Measurements from ENCODE around the gene ABLIM1. TPM values are rescaled to one million over a fixed set of nuclear protein-coding genes. Genes with fewer than 3 reads are reported as not detected.

The ABLIM1 gene
- total and polyA plus RNA-seq, 4 donors, result 13.6 to 117 (median 35.1) TPM

DNA sequence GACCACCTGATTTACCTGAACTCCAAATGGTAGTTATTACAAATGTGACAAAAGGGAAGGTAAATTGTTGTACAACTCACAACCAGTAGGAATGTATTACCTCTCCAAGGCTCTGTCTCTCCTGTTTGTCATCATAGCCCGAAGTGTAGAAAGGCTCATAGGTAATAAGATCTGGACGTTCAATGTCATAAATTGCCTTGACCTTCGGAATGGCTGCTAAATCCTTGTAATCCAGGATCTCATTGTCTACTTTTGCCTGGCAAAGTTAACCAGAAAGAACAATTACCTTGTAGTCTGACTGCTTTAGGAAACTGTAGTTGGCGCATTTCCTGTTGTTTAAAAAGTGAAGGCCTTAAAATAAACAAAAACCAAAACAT, 185.2 kb downstream of the ABLIM1 start:
- Histone ChIP-seq H3K4me3 (ENCODE audit: low read length in 2 of 2) (no peak overlapping the region), H3K9me3 (ENCODE audit: control insufficient read depth, low read length) (no peaks in the 10 kb centered on the region), H3K27ac (ENCODE audit: low read depth in 1 of 2, low read length in 2 of 2) (no peak overlapping the region), H3K27me3 (ENCODE audit: control insufficient read depth in 1 of 2, insufficient read depth in 2 of 2, low read length in 1 of 2) (no peaks in the 10 kb centered on the region), H3K4me1 (ENCODE audit: control insufficient read depth in 1 of 2, insufficient read depth in 2 of 2, low read length in 2 of 2) (no peaks in the 10 kb centered on the region), H3K36me3 (ENCODE audit: control insufficient read depth in 1 of 2, insufficient read depth in 2 of 2, low read length in 1 of 2) (no peaks in the 10 kb centered on the region)
- WGBS, 2 donors, result 85% methylated on average over 4 of the region's 4 CpGs
- DNase-seq, result no peak
- intact Hi-C loops (cut with DNase I), result loop anchor here (5.0 to 10.0 kb wide), 4 partner anchors 74 to 652 kb away; no protein-coding TSS in a partner anchor
- no peak for ATAC-seq (ENCODE audit: low FRiP score)

DNA sequence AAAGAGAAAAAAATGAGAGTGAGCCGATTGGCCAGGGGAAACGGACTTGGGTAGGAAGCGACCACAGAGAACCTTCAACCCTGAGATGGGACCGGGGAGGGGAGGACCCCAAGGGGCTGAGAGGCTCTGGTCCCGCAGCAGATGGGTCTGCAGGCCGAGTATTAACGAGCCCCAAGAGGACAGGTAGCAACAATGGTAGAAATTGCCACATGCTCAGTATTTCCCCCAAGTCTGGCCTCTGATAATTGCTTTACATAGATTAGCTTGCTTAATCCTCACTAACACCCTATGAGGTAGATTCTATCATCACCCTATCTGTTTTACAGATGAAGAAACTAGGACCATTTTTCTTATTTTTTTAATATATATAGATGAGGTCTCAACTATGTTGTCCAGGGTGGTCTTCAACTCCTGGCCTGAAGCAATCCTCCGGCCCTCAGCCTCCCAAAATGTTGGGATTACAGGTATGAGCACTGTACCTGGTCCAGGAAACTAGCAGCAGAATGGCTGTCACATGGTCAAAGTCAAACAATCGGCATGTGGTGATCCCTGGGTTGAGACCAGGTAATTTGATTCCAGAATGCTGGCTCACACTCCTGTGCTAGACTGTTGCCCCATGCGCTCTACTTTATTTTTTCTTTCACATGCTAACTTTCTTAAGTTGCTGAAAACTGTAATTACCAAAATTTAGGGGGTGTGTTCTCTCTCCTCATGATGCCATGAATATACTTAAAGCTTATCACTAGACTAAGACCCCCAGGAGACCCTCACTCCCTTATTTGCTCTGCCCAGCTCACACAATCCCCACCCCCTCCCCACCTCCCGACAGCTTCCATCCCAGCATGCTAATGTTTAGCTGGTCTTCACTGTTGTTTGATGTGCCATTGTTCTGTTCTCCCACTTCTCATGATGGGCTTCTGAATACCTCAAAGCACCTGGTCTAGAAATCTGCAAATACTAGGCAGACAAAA, 185.9 kb downstream of the ABLIM1 start:
- Histone ChIP-seq H3K36me3 (ENCODE audit: control insufficient read depth in 1 of 2, insufficient read depth in 2 of 2, low read length in 1 of 2) (no peaks in the 10 kb centered on the region), H3K4me3 (ENCODE audit: low read length in 2 of 2) (no peak overlapping the region), H3K27ac (ENCODE audit: low read depth in 1 of 2, low read length in 2 of 2) (no peak overlapping the region), H3K9me3 (ENCODE audit: control insufficient read depth, low read length) (no peaks in the 10 kb centered on the region), H3K4me1 (ENCODE audit: control insufficient read depth in 1 of 2, insufficient read depth in 2 of 2, low read length in 2 of 2) (no peaks in the 10 kb centered on the region), H3K27me3 (ENCODE audit: control insufficient read depth in 1 of 2, insufficient read depth in 2 of 2, low read length in 1 of 2) (no peaks in the 10 kb centered on the region)
- DNase-seq (no peak), ATAC-seq (ENCODE audit: low FRiP score) (no peak)
- intact Hi-C loops (cut with DNase I), result loop anchor here (1.0 to 10.0 kb wide), 5 partner anchors 75 to 653 kb away; no protein-coding TSS in a partner anchor
- WGBS, 2 donors, result 70 to 71% methylated on average over 11 of the region's 11 CpGs

DNA sequence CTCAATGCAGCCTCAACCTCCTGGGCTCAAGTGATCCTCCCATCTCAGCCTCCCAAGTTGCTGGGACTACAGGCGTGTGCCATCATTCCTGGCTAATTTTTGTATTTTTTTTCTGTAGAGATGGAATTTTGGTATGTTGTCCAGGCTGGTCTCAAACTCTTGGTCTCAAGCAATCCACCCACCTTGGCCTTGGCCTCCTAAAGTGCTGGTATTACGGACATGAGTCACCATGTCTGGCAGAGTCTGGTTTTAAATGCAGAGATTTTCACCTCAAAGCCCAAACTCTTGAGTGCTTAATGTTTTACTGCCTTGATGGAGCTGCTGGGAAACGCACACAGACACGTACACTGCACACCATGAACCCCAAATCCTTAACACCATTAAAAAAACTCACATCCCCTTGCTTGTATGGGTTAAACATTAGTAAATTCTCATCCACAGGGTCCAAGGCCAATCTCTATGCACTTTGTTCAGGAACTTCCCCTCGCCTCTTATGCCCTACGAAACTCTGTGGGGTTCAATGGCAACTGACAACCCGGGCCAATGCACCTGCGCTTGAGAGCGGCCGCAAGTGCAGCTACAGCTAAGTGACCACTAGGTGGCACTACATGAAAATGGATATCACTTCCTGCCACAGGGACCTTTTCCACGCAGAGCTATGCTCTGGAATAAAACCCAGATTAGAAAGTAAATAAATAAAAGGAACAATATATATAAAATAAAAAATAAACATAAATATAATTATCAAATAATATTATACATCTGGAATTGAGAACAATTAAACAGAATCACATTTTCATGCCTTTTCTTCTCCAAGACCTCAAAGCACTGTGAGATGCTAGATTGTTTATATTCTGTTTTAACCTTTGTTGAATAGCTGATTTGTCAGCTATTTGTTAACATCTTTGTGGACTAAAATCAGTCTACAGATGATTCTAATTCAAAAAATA, 186.8 kb downstream of the ABLIM1 start:
- Histone ChIP-seq H3K4me3 (ENCODE audit: low read length in 2 of 2) (no peak overlapping the region), H3K9me3 (ENCODE audit: control insufficient read depth, low read length) (no peaks in the 10 kb centered on the region), H3K4me1 (ENCODE audit: control insufficient read depth in 1 of 2, insufficient read depth in 2 of 2, low read length in 2 of 2) (no peaks in the 10 kb centered on the region), H3K27ac (ENCODE audit: low read depth in 1 of 2, low read length in 2 of 2) (no peak overlapping the region), H3K27me3 (ENCODE audit: control insufficient read depth in 1 of 2, insufficient read depth in 2 of 2, low read length in 1 of 2) (no peaks in the 10 kb centered on the region), H3K36me3 (ENCODE audit: control insufficient read depth in 1 of 2, insufficient read depth in 2 of 2, low read length in 1 of 2) (no peaks in the 10 kb centered on the region)
- ATAC-seq (ENCODE audit: low FRiP score), result peak; percentile 89
- intact Hi-C loops (cut with DNase I), result loop anchor here (1.0 to 10.0 kb wide), 5 partner anchors 76 to 654 kb away; no protein-coding TSS in a partner anchor
- peak; percentile 66 to 82 for DNase-seq
- WGBS, 2 donors, result 30 to 32% methylated on average over 11 of the region's 11 CpGs

DNA sequence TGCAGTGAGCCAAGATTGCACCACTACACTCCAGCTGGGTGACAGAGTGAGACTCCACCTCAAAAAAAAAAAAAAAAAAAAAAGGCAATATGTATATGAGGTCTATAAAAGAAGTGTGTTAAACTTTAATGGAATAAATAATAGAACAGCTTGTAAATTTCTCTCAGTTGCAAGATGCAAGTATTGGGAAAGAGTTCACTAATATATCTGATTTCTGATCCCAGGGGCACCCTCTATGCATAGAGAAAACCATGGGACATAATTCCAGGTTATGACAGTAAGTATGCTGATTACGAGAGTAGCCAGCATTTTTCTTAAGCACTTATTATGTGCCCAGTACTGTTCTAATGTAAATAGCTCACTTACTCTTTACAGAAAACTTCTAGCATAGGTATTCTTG, 187.7 kb downstream of the ABLIM1 start:
- Histone ChIP-seq H3K4me3 (ENCODE audit: low read length in 2 of 2) (no peak overlapping the region), H3K9me3 (ENCODE audit: control insufficient read depth, low read length) (no peaks in the 10 kb centered on the region), H3K27me3 (ENCODE audit: control insufficient read depth in 1 of 2, insufficient read depth in 2 of 2, low read length in 1 of 2) (no peaks in the 10 kb centered on the region), H3K27ac (ENCODE audit: low read depth in 1 of 2, low read length in 2 of 2) (no peak overlapping the region), H3K36me3 (ENCODE audit: control insufficient read depth in 1 of 2, insufficient read depth in 2 of 2, low read length in 1 of 2) (no peaks in the 10 kb centered on the region), H3K4me1 (ENCODE audit: control insufficient read depth in 1 of 2, insufficient read depth in 2 of 2, low read length in 2 of 2) (no peaks in the 10 kb centered on the region)
- intact Hi-C loops (cut with DNase I), result loop anchor here (5.0 to 10.0 kb wide), 4 partner anchors 77 to 654 kb away; no protein-coding TSS in a partner anchor
- ATAC-seq (ENCODE audit: low FRiP score) (no peak), DNase-seq (no peak)
- 99 to 100% methylated on average over 1 of the region's 1 CpG for WGBS, 2 donors

DNA sequence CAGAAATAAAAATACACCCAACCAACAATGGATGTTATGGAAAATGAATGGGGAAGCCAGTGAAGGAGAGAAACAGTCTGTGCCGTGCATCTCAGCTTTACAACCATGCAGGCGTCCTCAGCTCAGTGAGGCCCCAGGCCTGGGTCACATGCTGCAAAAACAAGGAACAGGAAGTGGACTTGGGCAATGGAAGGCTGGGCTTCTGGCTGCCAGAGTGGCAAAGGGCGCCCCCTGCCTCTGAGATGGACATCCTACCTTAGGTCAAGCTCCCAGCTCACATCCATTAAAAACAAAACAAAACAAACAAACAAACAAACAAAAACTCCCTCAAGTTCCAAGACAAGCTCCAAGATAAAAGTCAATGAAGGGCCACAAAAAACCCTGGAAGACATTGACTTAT, 199.1 kb downstream of the ABLIM1 start:
- WGBS, 2 donors, result 85 to 86% methylated on average over 3 of the region's 3 CpGs
- Histone ChIP-seq H3K36me3 (ENCODE audit: control insufficient read depth in 1 of 2, insufficient read depth in 2 of 2, low read length in 1 of 2) (peaks cover 0 to 2% of the 10 kb centered on the region in 2 donors), H3K27me3 (ENCODE audit: control insufficient read depth in 1 of 2, insufficient read depth in 2 of 2, low read length in 1 of 2) (no peaks in the 10 kb centered on the region), H3K9me3 (ENCODE audit: control insufficient read depth, low read length) (no peaks in the 10 kb centered on the region), H3K4me3 (ENCODE audit: low read length in 2 of 2) (no peak overlapping the region), H3K4me1 (ENCODE audit: control insufficient read depth in 1 of 2, insufficient read depth in 2 of 2, low read length in 2 of 2) (no peaks in the 10 kb centered on the region), H3K27ac (ENCODE audit: low read depth in 1 of 2, low read length in 2 of 2) (no peak overlapping the region)
- intact Hi-C loops (cut with DNase I), result no loop called here
- ATAC-seq (ENCODE audit: low FRiP score) (no peak), DNase-seq (peak in 1 of 2 donors; percentile 60)

DNA sequence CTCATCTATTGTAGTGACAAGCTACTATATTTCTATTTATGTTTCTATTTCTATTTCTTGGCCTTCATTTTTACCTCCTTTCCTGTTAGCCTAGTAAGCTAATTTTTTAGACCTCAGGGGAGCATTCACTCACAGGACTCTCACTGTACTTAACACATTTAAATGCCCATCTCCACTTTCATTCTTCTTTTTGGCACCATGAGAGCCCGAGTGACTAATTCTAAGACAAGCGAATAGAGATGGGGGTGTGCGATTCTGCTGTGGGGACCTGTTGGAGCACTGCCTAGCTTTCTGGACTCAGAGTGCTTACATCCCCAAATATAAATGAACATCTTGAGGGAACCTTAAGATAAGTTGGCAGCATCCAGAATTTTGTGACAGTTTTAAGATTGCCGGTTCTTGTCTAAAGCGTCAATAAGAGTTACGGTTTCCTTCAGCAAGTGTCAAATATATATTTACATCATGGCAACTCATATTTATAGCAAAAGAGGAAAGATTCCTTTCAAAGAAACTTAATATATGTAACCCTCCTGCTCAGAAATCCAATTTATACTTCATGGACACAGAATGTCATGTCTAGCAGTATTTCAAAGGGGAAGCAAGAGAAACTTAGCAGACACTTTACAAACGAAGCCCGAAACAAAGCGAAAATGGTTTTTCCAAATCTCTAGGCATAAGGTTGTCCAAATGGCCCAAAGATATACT, 199.7 kb downstream of the ABLIM1 start:
- ATAC-seq (ENCODE audit: low FRiP score) (no peak), DNase-seq (no peak)
- no peaks in the 10 kb centered on the region for H3K27me3 ChIP-seq (ENCODE audit: control insufficient read depth in 1 of 2, insufficient read depth in 2 of 2, low read length in 1 of 2)
- H3K4me3 ChIP-seq (ENCODE audit: low read length in 2 of 2), result no peak overlapping the region
- no peaks in the 10 kb centered on the region for H3K9me3 ChIP-seq (ENCODE audit: control insufficient read depth, low read length)
- H3K27ac ChIP-seq (ENCODE audit: low read depth in 1 of 2, low read length in 2 of 2), result no peak overlapping the region
- no peaks in the 10 kb centered on the region for H3K4me1 ChIP-seq (ENCODE audit: control insufficient read depth in 1 of 2, insufficient read depth in 2 of 2, low read length in 2 of 2)
- 87 to 89% methylated on average over 9 of the region's 9 CpGs for WGBS, 2 donors
- intact Hi-C loops (cut with DNase I), result no loop called here
- H3K36me3 ChIP-seq (ENCODE audit: control insufficient read depth in 1 of 2, insufficient read depth in 2 of 2, low read length in 1 of 2), result peaks cover 0 to 2% of the 10 kb centered on the region in 2 donors

DNA sequence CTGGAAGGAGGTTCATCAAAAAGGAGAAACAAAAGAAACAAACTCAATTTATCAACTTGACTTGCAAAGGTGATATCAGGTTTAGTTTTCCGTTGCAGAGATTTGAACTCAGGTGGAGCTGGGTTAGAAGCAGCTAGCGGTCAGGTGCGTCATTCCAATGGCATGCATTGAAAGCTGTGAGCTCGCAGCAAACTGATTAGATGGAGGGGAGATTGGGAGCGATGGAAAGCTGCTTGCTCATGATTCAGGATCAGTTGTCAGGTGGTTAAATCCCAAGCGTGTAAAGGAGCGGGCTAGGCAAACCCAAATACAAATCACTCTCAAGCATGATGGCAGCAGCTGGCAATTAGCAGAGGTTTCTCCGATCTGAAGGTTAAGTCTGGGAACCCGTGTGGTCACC, 204.5 kb downstream of the ABLIM1 start:
- 96% methylated on average over 9 of the region's 9 CpGs for WGBS, 2 donors
- Histone ChIP-seq H3K36me3 (ENCODE audit: control insufficient read depth in 1 of 2, insufficient read depth in 2 of 2, low read length in 1 of 2) (no peaks in the 10 kb centered on the region), H3K27me3 (ENCODE audit: control insufficient read depth in 1 of 2, insufficient read depth in 2 of 2, low read length in 1 of 2) (no peaks in the 10 kb centered on the region), H3K27ac (ENCODE audit: low read depth in 1 of 2, low read length in 2 of 2) (no peak overlapping the region), H3K4me1 (ENCODE audit: control insufficient read depth in 1 of 2, insufficient read depth in 2 of 2, low read length in 2 of 2) (no peaks in the 10 kb centered on the region), H3K4me3 (ENCODE audit: low read length in 2 of 2) (no peak overlapping the region), H3K9me3 (ENCODE audit: control insufficient read depth, low read length) (no peaks in the 10 kb centered on the region)
- ATAC-seq (ENCODE audit: low FRiP score), result no peak
- DNase-seq, result no peak
- intact Hi-C loops (cut with DNase I), result no loop called here

DNA sequence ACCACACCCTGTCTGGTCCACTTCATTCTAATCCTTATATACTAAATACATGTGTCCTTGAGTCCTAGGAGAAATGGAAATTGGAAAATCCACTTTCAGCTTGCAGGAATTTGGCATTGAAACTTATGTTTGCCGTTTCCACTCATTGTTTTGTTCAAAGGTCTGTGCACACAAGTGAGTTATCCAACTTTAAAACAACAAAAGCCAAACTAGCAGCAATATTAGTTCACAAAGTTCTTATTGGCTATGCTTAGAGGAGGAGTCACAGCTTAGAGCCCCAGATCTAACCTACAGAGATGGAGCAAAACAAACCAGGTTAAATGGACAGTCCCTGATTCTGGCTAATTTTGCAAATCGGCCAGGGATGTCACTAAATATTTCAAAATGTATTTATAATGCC, 209.2 kb downstream of the ABLIM1 start:
- intact Hi-C loops (cut with DNase I), result no loop called here
- Histone ChIP-seq H3K36me3 (ENCODE audit: control insufficient read depth in 1 of 2, insufficient read depth in 2 of 2, low read length in 1 of 2) (no peaks in the 10 kb centered on the region), H3K4me1 (ENCODE audit: control insufficient read depth in 1 of 2, insufficient read depth in 2 of 2, low read length in 2 of 2) (no peaks in the 10 kb centered on the region), H3K4me3 (ENCODE audit: low read length in 2 of 2) (no peak overlapping the region), H3K27ac (ENCODE audit: low read depth in 1 of 2, low read length in 2 of 2) (no peak overlapping the region), H3K9me3 (ENCODE audit: control insufficient read depth, low read length) (no peaks in the 10 kb centered on the region), H3K27me3 (ENCODE audit: control insufficient read depth in 1 of 2, insufficient read depth in 2 of 2, low read length in 1 of 2) (no peaks in the 10 kb centered on the region)
- WGBS, 2 donors, result 47 to 53% methylated on average over 2 of the region's 2 CpGs
- ATAC-seq (ENCODE audit: low FRiP score), result no peak
- DNase-seq, result no peak

Measured in aorta (tissue), 5 donors.